Neural cell (in vitro differentiated cells): ENCODE measurements around the gene CHADL. TPM values are rescaled to one million over a fixed set of nuclear protein-coding genes. Genes with fewer than 3 reads are reported as not detected.

ENCODE experiments used
- H2AFZ ChIP-seq: fragments of 200-600, 300-800 bp; sonication (generic), shearing (Covaris generic); 2 replicates; pipeline ENCODE4 v1.6.0; 2014; ENCODE audit warnings: low read depth, mild to moderate bottlenecking, antibody characterized with exemption, low read length, moderate library complexity
- H3F3A ChIP-seq: fragments of 200-600 bp; shearing (Covaris generic); 2 replicates; pipeline ENCODE4 v1.6.1; 2016; ENCODE audit warnings: mild to moderate bottlenecking, moderate library complexity, mixed read lengths, antibody characterized with exemption, low read length; ENCODE audit not compliant: insufficient read depth, poor library complexity, severe bottlenecking
- H3K27ac ChIP-seq: fragments of 200-600, 300-800 bp; sonication (generic), shearing (Covaris generic); 2 replicates; pipeline ENCODE4 v1.5.1; 2014; ENCODE audit warnings: mild to moderate bottlenecking, low read length, moderate library complexity
- H3K27me3 ChIP-seq: fragments of 300-800, 200-600 bp; sonication (generic), shearing (Covaris generic); 2 replicates; pipeline ENCODE4 v1.6.0; 2014; ENCODE audit warnings: mild to moderate bottlenecking, low read depth, low read length, moderate library complexity; ENCODE audit not compliant: insufficient read depth
- H3K36me3 ChIP-seq: fragments of 300-800, 200-600 bp; sonication (generic), shearing (Covaris generic); 2 replicates; pipeline ENCODE4 v1.5.1; 2014; ENCODE audit warnings: mild to moderate bottlenecking, antibody characterized with exemption, low read length, moderate library complexity; ENCODE audit not compliant: insufficient read depth
- H3K4me2 ChIP-seq: fragments of 300-800, 200-600 bp; sonication (generic), shearing (Covaris generic); 2 replicates; pipeline ENCODE4 v1.6.0; 2014; ENCODE audit warnings: mild to moderate bottlenecking, low read length
- H3K4me3 ChIP-seq: fragments of 300-800, 200-600 bp; sonication (generic), shearing (Covaris generic); 2 replicates; pipeline ENCODE4 v1.5.1; 2014; ENCODE audit warnings: mild to moderate bottlenecking, low read length, moderate library complexity
- H3K79me2 ChIP-seq: fragments of 200-600 bp; shearing (Covaris generic); replicated peaks from 2 replicates; pipeline ENCODE4 v1.6.0; 2014; ENCODE audit warnings: mild to moderate bottlenecking, low read length, moderate library complexity; ENCODE audit not compliant: insufficient read depth
- H3K9ac ChIP-seq: fragments of 300-800, 200-600 bp; sonication (generic), shearing (Covaris generic); 2 replicates; pipeline ENCODE4 v1.6.1; 2016; ENCODE audit warnings: mild to moderate bottlenecking, low read length, mixed read lengths
- H3K9me2 ChIP-seq: fragments of 200-600 bp; shearing (Covaris generic); 2 replicates; pipeline ENCODE4 v1.6.1; 2016; ENCODE audit warnings: mild to moderate bottlenecking, low read length, mixed read lengths; ENCODE audit not compliant: insufficient read depth
- H3K9me3 ChIP-seq: fragments of 200-600, 300-800 bp; sonication (generic), shearing (Covaris generic); 2 replicates; pipeline ENCODE4 v1.6.1; 2016; ENCODE audit warnings: mild to moderate bottlenecking, mixed run types, low read length, moderate library complexity, mixed read lengths
- H4K20me1 ChIP-seq: fragments of 200-600 bp; shearing (Covaris generic); 2 replicates; pipeline ENCODE4 v1.6.1; 2016; ENCODE audit warnings: mild to moderate bottlenecking, mixed run types; ENCODE audit not compliant: insufficient read depth
- CTCF ChIP-seq: fragments of 450-650 bp; IDR thresholded peaks from 2 replicates; pipeline ENCODE4 v1.5.1; 2014; ENCODE audit warnings: antibody characterized with exemption, mild to moderate bottlenecking, moderate library complexity; ENCODE audit not compliant: poor library complexity, severe bottlenecking
- EP300 ChIP-seq: fragments of 450-650 bp; conservative IDR thresholded peaks from 2 replicates; pipeline ENCODE4 v1.6.1; 2014; ENCODE audit warnings: antibody characterized with exemption, mild to moderate bottlenecking, moderate library complexity; ENCODE audit not compliant: poor library complexity, severe bottlenecking
- EZH2 ChIP-seq: fragments of 200-600, 300-800 bp; shearing (Covaris generic), sonication (generic); IDR thresholded peaks from 2 replicates; pipeline ENCODE4 v1.6.1; 2014; ENCODE audit warnings: antibody characterized with exemption, low read length, borderline replicate concordance, mild to moderate bottlenecking; ENCODE audit not compliant: insufficient read depth, poor library complexity, severe bottlenecking
- MXI1 ChIP-seq: fragments of 450-650 bp; conservative IDR thresholded peaks from 2 replicates; pipeline ENCODE4 v1.6.1; 2014; ENCODE audit warnings: antibody characterized with exemption, mild to moderate bottlenecking; ENCODE audit not compliant: poor library complexity, severe bottlenecking
- POLR2AphosphoS5 ChIP-seq: IDR thresholded peaks from 2 replicates; pipeline ENCODE4 v1.6.1; 2012
- RAD21 ChIP-seq: fragments of 450-650 bp; conservative IDR thresholded peaks from 2 replicates; pipeline ENCODE4 v1.6.1; 2014; ENCODE audit warnings: antibody characterized with exemption, mild to moderate bottlenecking, moderate library complexity
- REST ChIP-seq: IDR thresholded peaks from 2 replicates; pipeline ENCODE4 v1.6.1; 2012; ENCODE audit warnings: borderline replicate concordance
- SMC3 ChIP-seq: fragments of 450-650 bp; conservative IDR thresholded peaks from 2 replicates; pipeline ENCODE4 v1.6.1; 2014; ENCODE audit warnings: antibody characterized with exemption, mild to moderate bottlenecking, moderate library complexity; ENCODE audit not compliant: poor library complexity
- TAF1 ChIP-seq: IDR thresholded peaks from 2 replicates; pipeline ENCODE4 v1.6.1; 2012; ENCODE audit warnings: low read depth
- polyA plus RNA-seq: library from polyadenylated mRNA; depleted of rRNA; stranded (reverse); fragments of >200 nt; gene quantifications from 2 replicates; pipeline ENCODE4 v1.2.3, GENCODE V29; 2014

Gene CHADL
- polyA plus RNA-seq, 1 donor from 2014 or later: 0.22 TPM

GRCh38 chr22:41229215-41229614 is 11.5 kb downstream of the CHADL start:
- Histone ChIP-seq H3K27me3 (no peaks in the 10 kb centered on the region), H3K9ac (no peak overlapping the region), H3F3A (no peaks in the 10 kb centered on the region), H3K36me3 (no peaks in the 10 kb centered on the region), H2AFZ (no peak overlapping the region), H3K79me2 (no peaks in the 10 kb centered on the region), H3K9me2 (no peaks in the 10 kb centered on the region), H3K27ac (no peak overlapping the region), H3K9me3 (no peaks in the 10 kb centered on the region), H3K4me2 (no peak overlapping the region), H4K20me1 (no peaks in the 10 kb centered on the region), H3K4me3 (no peak overlapping the region)
- TF ChIP-seq RAD21 (no peak), REST (no peak), EZH2 (no peak), TAF1 (no peak), MXI1 (no peak), CTCF (no peak), EP300 (no peak), POLR2AphosphoS5 (no peak), SMC3 (no peak)

GRCh38 chr22:41226723-41227655 is 13.7 kb downstream of the CHADL start:
- no peak overlapping the region for H3K4me2 ChIP-seq
- no peaks in the 10 kb centered on the region for H3K9me3 ChIP-seq
- no peaks in the 10 kb centered on the region for H3K9me2 ChIP-seq
- H3K79me2 ChIP-seq: no peaks in the 10 kb centered on the region
- TF ChIP-seq POLR2AphosphoS5 (no peak), CTCF (no peak), REST (no peak), EP300 (no peak), EZH2 (no peak), TAF1 (no peak), RAD21 (no peak), SMC3 (no peak), MXI1 (no peak)
- H4K20me1 ChIP-seq: no peaks in the 10 kb centered on the region
- no peak overlapping the region for H3K27ac ChIP-seq
- H3F3A ChIP-seq: no peaks in the 10 kb centered on the region
- no peak overlapping the region for H2AFZ ChIP-seq
- H3K27me3 ChIP-seq: no peaks in the 10 kb centered on the region
- H3K36me3 ChIP-seq: no peaks in the 10 kb centered on the region
- H3K4me3 ChIP-seq: no peak overlapping the region
- H3K9ac ChIP-seq: no peak overlapping the region
